SIG-M5 (cell line): ENCODE measurements around the gene LHX4.
"Not testable (repeated sequence)": the region's sequence is repeated elsewhere in the genome, so short reads cannot be mapped to it uniquely, and the experiment has no call there.

Source experiments
- DNase-seq: peaks from one replicate; lab custom pipeline; 2025; lab: John Stamatoyannopoulos, UW

Gene LHX4

GRCh38 chr1:180197231-180197630 is 32.8 kb upstream of the LHX4 start:
- DNase-seq = no peak

DNA sequence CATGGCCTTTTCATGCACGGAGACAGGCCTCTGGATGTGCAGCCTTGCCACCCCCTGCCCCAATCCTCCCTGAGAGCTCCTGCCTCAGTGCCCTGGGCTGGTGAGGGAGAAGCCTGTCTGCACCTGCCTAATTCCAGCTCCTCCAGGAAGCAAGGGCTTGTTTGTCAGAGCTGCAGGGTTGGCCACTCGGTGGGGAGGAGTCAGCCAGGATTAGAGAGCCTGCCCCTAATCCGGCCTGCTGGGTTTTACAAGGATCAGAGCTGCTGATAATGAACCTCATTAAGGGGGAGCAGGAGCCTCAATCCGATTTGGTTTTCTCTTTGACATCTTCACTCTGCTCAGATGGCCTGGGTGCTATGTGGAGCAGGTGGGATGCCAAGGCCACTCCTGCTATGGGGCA is 31.9 kb upstream of the LHX4 start:
- no peak for DNase-seq

GRCh38 chr1:180198611-180199010 is 31.5 kb upstream of the LHX4 start:
- no peak for DNase-seq

DNA sequence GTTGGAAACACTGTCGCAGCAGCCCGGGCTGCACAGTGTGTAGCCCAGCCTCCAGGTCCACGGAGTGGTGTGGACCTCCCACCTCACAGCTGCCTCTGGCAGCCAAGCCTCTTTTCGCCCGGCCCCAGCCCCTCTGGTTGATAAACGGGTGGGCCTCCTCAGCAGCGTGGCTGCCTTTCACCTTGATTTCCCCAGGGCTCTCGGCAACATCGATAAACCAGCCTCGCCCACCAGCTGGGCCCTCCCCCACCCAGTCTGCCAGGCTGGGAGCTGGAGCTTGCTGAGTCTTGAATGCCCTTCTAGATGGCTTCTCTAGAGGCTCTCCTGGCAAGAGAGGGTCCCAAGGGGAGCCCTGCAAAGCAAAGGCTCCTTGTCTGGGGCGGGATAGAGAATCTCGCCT is 31.0 kb upstream of the LHX4 start:
- no peak for DNase-seq

- no peak for DNase-seq
Observed at GRCh38 chr1:180201451-180202200, 28.4 kb upstream of the LHX4 start.

- DNase-seq = not testable (repeated sequence)
Observed at GRCh38 chr1:180202588-180202987, 27.5 kb upstream of the LHX4 start.

- DNase-seq = no peak
Observed at GRCh38 chr1:180204231-180204630, 25.8 kb upstream of the LHX4 start.

- no peak for DNase-seq
Observed at GRCh38 chr1:180206581-180206980, 23.5 kb upstream of the LHX4 start.

DNA sequence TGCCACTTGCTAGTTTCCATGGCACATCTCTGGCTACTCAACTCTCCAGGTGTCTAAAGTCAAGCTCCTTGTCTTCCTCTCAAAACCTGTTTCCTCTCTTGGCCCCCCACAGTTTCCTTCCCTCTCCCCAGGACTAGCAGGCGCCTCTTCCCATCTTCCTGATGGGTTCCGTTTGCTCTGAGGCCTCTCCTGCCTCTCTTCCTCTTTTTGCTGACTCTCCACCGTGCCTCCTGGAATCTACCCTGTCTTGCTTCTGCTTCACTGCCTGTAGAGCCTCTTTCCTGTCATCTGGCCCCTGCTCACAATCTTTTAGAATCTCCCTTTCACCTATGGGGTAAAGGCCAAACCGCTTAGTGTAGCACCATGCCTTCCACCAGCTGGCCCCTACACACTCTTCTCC is 21.8 kb upstream of the LHX4 start:
- no peak for DNase-seq

- DNase-seq = no peak
Observed at GRCh38 chr1:180210008-180210620, 19.9 kb upstream of the LHX4 start.

- no peak for DNase-seq
Observed at GRCh38 chr1:180211156-180211859, 18.8 kb upstream of the LHX4 start.

GRCh38 chr1:180211860-180212229 is 18.2 kb upstream of the LHX4 start:
- no peak for DNase-seq

- no peak for DNase-seq
Observed at GRCh38 chr1:180213401-180214170, 16.5 kb upstream of the LHX4 start.

GRCh38 chr1:180215856-180216625 is 14.0 kb upstream of the LHX4 start:
- DNase-seq = no peak

DNA sequence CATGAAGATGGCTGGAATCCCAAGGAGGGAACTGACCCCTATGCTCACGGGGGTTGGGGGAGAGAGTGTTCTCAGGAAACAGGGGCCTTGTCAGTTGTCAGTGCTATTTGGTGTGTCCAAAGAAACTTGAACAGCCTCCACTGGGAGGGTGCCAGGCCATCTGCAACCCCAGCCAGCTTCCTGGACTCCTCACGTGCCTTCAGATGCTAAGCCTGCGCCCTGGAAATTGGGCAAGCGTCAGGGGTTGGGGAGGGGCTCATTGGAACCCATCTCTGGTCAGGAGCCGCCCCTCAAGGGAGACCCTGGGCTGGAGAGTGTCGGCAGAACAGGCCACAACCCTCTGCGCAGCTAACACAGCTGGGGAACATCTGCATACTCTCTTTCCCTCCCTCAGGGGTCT is 13.1 kb upstream of the LHX4 start:
- no peak for DNase-seq

DNA sequence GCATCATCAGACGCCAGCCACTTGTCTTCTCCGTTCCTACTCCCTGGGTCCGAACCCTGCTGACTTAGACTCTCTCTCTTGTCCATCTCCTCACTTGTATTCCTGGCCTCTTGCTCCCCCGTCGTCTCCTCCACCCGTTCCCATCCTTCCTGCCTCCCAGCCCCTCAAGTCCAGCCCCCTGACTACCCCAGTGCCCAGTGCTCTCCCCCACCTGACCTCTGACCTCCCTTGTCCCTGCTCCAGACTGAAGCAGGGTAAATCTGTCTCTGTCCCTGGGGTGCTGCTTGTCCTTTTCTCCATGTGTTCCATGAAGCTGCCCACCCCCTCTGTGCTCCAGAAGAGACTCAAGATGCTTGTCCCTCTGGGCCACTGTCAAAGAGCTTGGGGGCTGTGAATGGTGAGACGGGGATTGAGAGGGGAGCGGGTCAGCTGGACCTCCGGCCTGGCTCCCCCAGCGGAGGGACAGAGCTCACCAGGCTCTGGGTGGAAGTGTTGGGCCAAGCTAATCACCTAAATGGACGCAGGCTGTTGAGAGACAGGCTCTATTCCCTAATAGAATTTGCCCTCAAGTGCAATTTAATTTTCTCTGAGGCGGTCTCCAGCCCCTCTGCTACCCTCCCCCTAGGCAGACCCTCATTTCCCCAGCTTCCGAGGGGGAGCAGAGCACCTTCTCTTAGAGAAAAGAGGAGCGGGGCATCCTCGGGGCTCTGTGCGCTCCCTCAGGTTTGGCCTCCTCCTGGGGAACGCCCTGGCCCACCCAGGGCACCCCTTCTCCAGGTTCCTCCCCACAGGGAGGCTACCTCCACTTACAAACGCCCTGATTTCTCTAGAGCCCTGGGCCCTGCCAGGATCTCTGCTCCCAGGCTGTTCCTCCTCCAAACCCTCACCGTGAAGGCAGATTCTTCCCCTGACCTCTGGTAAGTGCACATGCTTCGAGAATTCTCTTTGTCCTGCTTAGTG is 11.0 kb upstream of the LHX4 start:
- no peak for DNase-seq

DNA sequence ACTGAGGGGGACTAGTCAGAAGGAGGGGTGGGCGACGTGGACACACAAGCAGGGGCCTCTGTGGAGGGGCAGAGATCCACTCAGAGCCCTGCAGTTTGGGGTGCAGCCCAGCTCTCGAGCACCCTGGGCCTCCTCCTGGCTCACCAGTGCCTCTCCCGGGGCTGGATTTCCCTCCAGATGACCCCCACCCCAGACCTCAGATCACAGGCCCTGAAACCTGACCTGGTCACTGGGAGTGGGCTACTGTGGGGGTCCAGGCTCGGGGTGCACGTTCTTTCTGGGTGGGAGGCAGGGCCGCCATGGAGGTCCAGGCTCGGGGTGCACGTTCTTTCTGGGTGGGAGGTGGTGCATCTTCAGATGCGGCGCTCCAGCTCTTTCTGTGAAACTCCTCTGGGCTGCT is 10.3 kb upstream of the LHX4 start:
- no peak for DNase-seq

DNA sequence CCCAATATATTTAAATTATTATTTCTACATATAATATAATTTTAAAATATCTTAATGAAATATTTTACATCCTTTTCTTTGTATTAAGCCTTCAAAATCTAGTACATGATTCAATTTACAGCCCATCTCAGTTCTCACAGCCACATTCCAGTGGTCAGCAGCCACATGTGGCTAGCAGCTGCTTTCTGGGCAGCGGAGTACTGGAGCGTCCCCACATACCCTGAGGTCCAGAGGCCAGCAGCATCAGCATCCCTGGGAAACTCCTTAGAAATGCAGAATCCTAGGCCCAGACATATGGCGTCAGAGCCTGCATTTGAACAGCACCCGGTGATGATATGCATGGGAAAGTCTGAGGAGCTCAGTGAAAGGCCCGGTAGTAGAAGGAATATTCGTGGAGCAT is 8.6 kb upstream of the LHX4 start:
- no peak for DNase-seq

DNA sequence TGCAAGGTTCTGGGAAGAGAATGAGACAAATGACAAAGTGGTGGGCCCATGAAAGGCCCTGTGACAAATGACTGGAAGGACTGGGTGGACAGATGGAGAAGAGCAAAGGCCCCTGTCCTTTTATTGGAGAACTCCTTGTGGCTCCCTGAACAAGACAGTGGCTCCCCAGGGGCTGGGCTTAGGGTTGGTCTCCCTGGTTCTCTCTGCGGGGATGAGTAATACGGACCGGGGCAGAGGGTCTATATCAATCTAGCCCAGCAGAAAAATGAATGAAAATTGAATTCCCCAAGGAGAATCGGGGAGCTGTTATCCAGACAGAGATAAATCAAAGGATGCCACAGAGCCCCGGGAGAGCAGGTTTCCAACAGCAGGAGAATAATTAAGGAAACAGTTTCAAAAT is 5.2 kb upstream of the LHX4 start:
- DNase-seq = no peak

GRCh38 chr1:180225403-180225802 is 4.7 kb upstream of the LHX4 start:
- no peak for DNase-seq
